HepG2 (cell line): Measurements from ENCODE around the gene IL1RAP. TPM values are rescaled to one million over a fixed set of nuclear protein-coding genes. Genes with fewer than 3 reads are reported as not detected.
A peak's percentile ranks its signal among the peaks of the same experiment; 100 is the strongest.

ENCODE experiments used
- DNMT3B ChIP-seq: conservative IDR thresholded peaks from 2 replicates; pipeline ENCODE4 v1.6.1; 2016; ENCODE audit warnings: missing biosample characterization, control low read depth
- RFX3 ChIP-seq: IDR thresholded peaks from 2 replicates; pipeline ENCODE4 v1.6.1; 2016; ENCODE audit warnings: missing biosample characterization, missing genetic modification reagents
- SMAD3 ChIP-seq: sonication (generic); formaldehyde crosslinking; IDR thresholded peaks from 2 replicates; pipeline ENCODE4 v1.4.0; 2020; ENCODE audit warnings: missing genetic modification reagents
- ZNF431 ChIP-seq: sonication (generic); formaldehyde crosslinking; IDR thresholded peaks from 2 replicates; pipeline ENCODE4 v1.9.0; 2022; ENCODE audit warnings: missing genetic modification reagents, low read depth, mild to moderate bottlenecking, borderline replicate concordance
- ZNF790 ChIP-seq: sonication (generic); formaldehyde crosslinking; IDR thresholded peaks from 2 replicates; pipeline ENCODE4 v1.8.0; 2022; ENCODE audit warnings: missing genetic modification reagents, mild to moderate bottlenecking, borderline replicate concordance
- polyA plus RNA-seq, 8 experiments: library from polyadenylated mRNA; depleted of rRNA in 3 of 8; stranded (reverse) in 7 of 8; unstranded in 1 of 8; fragments of >200 nt; fragmentation: Illumina TruSeq in 4 of 8; extraction: Trizol in 4 of 8; gene quantifications; 2 replicates each; pipeline versions ENCODE4 v1.2.1 to v1.2.3, GENCODE V29; 2011 to 2016; ENCODE audit warnings: low read depth in 4 of 8, missing spikeins in 1 of 8, mixed read lengths in 1 of 8; ENCODE audit not compliant: insufficient read depth in 1 of 8
- total RNA-seq, 5 experiments: library from RNA; depleted of rRNA; stranded (reverse); fragments of >200 nt; fragmentation: Illumina TruSeq; extraction: Trizol; gene quantifications; 2 replicates each; pipeline ENCODE4 v1.2.3, GENCODE V29; 2016; ENCODE audit warnings: low read depth in 1 of 5
- TF ChIP-seq, protein P1 (sequence below): sonication (generic); formaldehyde crosslinking; IDR thresholded peaks from 2 replicates; pipeline ENCODE4 v1.5.1; 2020; ENCODE audit warnings: mild to moderate bottlenecking, missing genetic modification reagents, borderline replicate concordance
- TF ChIP-seq, protein P2 (sequence below): sonication (generic); formaldehyde crosslinking; IDR thresholded peaks from 2 replicates; pipeline ENCODE4 v1.4.0; 2020; ENCODE audit warnings: low read depth, mild to moderate bottlenecking, missing genetic modification reagents
- TF ChIP-seq, protein P3 (sequence below): sonication (generic); formaldehyde crosslinking; IDR thresholded peaks from 2 replicates; pipeline ENCODE4 v1.4.0; 2020; ENCODE audit warnings: missing genetic modification reagents
- TF ChIP-seq, protein P4 (sequence below): sonication (generic); formaldehyde crosslinking; IDR thresholded peaks from 2 replicates; pipeline ENCODE4 v1.8.1; 2023; ENCODE audit warnings: missing genetic modification reagents, inconsistent platforms, borderline replicate concordance
- TF ChIP-seq, protein P5 (sequence below), 2 experiments: sonication (generic) in 1 of 2; formaldehyde crosslinking in 1 of 2; IDR thresholded peaks; 2 replicates each; pipeline versions ENCODE4 v1.6.1 to v1.9.0; 2014 to 2022; ENCODE audit warnings: antibody characterized with exemption in 1 of 2, borderline replicate concordance in 1 of 2, inconsistent platforms in 1 of 2, low read depth in 1 of 2, missing genetic modification reagents in 1 of 2

The IL1RAP gene
- total and polyA plus RNA-seq, 2 of the 13 experiments (the other 11 are each of a cell fraction or from before 2014, with no cell fraction given): 18.3 to 54.9 TPM

DNA sequence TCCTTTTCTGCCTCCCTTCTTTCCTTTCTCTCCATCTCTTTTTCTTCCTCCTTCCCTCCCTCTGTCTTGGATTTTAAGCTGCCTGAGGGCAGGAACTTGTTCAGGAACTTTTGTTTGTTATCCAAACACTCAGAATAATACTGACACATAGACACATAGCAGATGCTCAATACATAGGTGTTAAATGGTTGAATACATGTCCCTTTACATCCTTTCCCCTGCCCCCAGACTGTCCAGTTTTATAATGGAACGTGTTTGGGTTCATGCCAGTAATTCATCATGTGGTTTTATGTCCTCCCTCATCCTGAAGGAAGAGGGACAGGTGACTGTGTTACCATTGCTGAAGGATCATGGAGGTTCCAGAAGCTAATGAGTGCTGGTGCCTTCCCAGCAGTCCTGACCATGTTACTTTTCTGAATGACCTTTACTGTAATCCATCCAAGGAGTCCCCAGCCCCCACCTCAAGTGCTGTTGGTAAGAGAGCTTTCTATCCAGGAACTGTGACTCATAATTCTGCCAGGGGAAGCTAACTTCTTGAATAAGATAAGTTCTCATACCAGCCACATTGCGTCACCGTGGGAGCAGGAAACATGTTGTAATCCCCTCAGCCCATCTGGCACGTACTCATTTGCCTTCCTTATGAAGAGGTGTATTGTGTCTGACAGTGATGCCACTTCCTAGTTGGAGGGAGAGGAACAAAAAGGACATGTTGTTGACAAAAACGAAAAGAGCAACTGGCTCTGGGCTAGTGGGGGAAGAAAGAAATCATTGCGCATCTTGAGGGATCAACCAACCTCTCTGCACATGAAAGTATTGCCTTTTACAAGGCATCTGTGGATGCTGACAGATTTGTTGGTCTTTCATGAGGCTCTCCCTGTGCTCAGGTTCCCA is 52.4 kb downstream of the IL1RAP start (continued):
- TF ChIP-seq, protein P1, sequence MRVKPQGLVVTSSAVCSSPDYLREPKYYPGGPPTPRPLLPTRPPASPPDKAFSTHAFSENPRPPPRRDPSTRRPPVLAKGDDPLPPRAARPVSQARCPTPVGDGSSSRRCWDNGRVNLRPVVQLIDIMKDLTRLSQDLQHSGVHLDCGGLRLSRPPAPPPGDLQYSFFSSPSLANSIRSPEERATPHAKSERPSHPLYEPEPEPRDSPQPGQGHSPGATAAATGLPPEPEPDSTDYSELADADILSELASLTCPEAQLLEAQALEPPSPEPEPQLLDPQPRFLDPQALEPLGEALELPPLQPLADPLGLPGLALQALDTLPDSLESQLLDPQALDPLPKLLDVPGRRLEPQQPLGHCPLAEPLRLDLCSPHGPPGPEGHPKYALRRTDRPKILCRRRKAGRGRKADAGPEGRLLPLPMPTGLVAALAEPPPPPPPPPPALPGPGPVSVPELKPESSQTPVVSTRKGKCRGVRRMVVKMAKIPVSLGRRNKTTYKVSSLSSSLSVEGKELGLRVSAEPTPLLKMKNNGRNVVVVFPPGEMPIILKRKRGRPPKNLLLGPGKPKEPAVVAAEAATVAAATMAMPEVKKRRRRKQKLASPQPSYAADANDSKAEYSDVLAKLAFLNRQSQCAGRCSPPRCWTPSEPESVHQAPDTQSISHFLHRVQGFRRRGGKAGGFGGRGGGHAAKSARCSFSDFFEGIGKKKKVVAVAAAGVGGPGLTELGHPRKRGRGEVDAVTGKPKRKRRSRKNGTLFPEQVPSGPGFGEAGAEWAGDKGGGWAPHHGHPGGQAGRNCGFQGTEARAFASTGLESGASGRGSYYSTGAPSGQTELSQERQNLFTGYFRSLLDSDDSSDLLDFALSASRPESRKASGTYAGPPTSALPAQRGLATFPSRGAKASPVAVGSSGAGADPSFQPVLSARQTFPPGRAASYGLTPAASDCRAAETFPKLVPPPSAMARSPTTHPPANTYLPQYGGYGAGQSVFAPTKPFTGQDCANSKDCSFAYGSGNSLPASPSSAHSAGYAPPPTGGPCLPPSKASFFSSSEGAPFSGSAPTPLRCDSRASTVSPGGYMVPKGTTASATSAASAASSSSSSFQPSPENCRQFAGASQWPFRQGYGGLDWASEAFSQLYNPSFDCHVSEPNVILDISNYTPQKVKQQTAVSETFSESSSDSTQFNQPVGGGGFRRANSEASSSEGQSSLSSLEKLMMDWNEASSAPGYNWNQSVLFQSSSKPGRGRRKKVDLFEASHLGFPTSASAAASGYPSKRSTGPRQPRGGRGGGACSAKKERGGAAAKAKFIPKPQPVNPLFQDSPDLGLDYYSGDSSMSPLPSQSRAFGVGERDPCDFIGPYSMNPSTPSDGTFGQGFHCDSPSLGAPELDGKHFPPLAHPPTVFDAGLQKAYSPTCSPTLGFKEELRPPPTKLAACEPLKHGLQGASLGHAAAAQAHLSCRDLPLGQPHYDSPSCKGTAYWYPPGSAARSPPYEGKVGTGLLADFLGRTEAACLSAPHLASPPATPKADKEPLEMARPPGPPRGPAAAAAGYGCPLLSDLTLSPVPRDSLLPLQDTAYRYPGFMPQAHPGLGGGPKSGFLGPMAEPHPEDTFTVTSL: peak; percentile 97
- TF ChIP-seq DNMT3B (peak; percentile 93; the same call in 1 of the 2 replicates), ZNF790 (no peak), SMAD3 (CRISPR knock-in tag) (peak; percentile 94), ZNF431 (no peak; the same call in 1 of the 2 replicates), RFX3 (CRISPR knock-in tag) (peak; percentile 18; the same call in 1 of the 2 replicates)
- TF ChIP-seq, protein P2, sequence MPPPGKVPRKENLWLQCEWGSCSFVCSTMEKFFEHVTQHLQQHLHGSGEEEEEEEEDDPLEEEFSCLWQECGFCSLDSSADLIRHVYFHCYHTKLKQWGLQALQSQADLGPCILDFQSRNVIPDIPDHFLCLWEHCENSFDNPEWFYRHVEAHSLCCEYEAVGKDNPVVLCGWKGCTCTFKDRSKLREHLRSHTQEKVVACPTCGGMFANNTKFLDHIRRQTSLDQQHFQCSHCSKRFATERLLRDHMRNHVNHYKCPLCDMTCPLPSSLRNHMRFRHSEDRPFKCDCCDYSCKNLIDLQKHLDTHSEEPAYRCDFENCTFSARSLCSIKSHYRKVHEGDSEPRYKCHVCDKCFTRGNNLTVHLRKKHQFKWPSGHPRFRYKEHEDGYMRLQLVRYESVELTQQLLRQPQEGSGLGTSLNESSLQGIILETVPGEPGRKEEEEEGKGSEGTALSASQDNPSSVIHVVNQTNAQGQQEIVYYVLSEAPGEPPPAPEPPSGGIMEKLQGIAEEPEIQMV (CRISPR knock-in tag): 0 out of 2 replicates have a peak, but pooled peaks have one; percentile 53
- TF ChIP-seq, protein P3, sequence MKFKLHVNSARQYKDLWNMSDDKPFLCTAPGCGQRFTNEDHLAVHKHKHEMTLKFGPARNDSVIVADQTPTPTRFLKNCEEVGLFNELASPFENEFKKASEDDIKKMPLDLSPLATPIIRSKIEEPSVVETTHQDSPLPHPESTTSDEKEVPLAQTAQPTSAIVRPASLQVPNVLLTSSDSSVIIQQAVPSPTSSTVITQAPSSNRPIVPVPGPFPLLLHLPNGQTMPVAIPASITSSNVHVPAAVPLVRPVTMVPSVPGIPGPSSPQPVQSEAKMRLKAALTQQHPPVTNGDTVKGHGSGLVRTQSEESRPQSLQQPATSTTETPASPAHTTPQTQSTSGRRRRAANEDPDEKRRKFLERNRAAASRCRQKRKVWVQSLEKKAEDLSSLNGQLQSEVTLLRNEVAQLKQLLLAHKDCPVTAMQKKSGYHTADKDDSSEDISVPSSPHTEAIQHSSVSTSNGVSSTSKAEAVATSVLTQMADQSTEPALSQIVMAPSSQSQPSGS: peak; percentile 96
- TF ChIP-seq, protein P4, sequence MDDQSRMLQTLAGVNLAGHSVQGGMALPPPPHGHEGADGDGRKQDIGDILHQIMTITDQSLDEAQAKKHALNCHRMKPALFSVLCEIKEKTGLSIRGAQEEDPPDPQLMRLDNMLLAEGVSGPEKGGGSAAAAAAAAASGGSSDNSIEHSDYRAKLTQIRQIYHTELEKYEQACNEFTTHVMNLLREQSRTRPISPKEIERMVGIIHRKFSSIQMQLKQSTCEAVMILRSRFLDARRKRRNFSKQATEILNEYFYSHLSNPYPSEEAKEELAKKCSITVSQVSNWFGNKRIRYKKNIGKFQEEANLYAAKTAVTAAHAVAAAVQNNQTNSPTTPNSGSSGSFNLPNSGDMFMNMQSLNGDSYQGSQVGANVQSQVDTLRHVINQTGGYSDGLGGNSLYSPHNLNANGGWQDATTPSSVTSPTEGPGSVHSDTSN (CRISPR knock-in tag): no peak
- TF ChIP-seq, protein P5, sequence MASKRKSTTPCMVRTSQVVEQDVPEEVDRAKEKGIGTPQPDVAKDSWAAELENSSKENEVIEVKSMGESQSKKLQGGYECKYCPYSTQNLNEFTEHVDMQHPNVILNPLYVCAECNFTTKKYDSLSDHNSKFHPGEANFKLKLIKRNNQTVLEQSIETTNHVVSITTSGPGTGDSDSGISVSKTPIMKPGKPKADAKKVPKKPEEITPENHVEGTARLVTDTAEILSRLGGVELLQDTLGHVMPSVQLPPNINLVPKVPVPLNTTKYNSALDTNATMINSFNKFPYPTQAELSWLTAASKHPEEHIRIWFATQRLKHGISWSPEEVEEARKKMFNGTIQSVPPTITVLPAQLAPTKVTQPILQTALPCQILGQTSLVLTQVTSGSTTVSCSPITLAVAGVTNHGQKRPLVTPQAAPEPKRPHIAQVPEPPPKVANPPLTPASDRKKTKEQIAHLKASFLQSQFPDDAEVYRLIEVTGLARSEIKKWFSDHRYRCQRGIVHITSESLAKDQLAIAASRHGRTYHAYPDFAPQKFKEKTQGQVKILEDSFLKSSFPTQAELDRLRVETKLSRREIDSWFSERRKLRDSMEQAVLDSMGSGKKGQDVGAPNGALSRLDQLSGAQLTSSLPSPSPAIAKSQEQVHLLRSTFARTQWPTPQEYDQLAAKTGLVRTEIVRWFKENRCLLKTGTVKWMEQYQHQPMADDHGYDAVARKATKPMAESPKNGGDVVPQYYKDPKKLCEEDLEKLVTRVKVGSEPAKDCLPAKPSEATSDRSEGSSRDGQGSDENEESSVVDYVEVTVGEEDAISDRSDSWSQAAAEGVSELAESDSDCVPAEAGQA (IDR thresholded peaks at IDR 0.05; ENCODE audit: low read depth): peak; percentile 67; the same call in 1 of the 2 replicates
- TF ChIP-seq, protein P5 (CRISPR knock-in tag; IDR thresholded peaks at IDR 0.05; ENCODE audit: borderline replicate concordance): no peak
